Activated CD4-positive, alpha-beta T cell treated with anti-CD3 and anti-CD28 coated beads, Interleukin-2, amount 50 U/mL, for 24 hours (primary cell): ENCODE data around the gene NHSL2.
A peak's percentile ranks its signal among the peaks of the same experiment; 100 is the strongest.

ENCODE experiments used
- DNase-seq, 2 donors: peaks; one replicate each; pipeline ENCODE4 v3.0.0-alpha.2; 2020; ENCODE audit warnings: low read depth in 1 of 2, low spot score in 1 of 2

The NHSL2 gene

DNA sequence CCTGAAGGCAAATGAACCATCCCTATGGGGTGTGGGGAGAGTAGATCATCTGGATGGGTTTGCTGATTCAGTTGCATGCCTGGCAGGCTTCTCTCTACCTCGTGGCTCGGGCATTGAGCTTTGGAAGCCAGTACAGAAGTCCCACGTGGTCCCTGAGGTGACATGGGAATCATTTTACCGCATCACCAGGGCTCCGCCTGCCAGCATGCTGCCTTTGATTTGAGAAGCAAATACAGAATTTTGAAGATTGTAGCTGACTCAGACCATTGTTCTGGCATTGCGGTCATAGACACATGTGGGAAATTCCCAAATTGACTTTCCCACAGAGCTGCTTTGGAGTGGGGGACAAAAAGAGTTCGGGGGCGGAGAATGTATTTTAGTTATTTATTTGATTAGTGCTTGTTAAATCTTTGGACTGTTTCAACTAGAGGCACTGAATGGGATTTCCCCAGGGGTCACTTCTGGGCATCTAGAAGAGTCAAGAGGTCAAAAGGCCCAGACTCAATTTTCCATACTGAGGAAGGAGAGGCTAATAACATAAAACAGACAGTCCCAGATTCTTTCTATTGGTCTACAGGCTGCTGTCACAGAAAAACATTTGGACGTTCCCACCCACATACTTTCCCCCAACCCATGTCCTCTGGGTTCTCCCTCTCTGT lies 79.3 kb downstream of the NHSL2 start:
- no peak for DNase-seq

DNA sequence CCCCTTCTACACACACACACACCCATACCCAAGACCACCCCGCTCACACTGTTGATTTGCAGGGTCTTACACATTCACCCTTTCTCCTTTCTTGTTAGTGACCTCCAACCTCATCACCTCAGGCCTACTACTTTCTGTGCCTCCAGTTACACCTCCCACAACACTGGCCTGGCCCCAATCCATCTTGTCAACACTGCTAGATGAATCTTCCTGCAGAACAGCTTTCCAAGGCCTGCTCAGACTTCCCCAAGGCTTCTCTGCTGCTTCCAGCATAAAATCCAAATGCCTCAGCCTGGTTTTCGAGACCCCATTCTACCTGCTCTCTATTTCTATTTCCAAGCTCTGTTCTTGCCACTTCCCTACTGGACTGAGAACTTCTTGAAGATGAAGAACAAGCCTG lies 79.9 kb downstream of the NHSL2 start:
- DNase-seq, result no peak

DNA sequence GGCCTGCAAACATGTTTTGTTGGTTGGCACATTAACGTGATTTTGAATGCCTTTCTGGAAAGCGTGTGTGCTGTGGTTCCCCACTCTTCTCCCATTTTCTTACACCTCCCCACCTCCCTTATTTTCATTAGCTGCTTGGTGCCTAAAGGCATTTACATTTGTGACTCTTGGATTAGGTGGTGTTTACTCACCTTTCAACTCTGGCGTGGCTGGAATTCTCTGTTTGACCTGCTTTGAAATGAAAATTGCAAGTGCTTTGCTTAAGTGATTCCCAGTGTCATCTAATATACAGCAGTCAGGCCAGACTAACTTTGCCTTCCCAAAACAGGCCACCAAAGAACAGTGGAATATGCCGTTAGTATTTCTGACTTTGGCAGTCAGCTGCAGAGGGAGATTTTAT lies 80.5 kb downstream of the NHSL2 start:
- no peak for DNase-seq

DNA sequence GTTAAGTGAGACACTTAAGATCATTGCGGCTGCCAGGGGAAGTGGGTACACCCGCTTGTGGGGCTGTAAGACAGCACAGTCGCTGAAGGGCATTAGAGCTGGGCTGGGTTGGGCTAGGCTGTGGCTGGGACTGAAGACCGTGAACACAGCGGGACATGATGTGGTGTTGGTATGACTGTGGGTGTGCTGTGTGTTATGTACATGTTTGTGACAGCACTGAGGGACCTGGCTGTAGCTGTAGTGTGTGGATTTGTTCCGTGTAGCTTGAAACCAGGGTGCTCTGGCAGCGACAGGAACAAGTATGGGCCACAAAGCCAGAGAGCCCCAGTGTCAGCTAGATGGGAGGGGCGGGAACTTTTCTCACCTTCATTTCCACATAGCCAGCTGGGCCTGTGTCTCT lies 82.1 kb downstream of the NHSL2 start:
- DNase-seq, result peak in 1 of 2 donors; percentile 1

DNA sequence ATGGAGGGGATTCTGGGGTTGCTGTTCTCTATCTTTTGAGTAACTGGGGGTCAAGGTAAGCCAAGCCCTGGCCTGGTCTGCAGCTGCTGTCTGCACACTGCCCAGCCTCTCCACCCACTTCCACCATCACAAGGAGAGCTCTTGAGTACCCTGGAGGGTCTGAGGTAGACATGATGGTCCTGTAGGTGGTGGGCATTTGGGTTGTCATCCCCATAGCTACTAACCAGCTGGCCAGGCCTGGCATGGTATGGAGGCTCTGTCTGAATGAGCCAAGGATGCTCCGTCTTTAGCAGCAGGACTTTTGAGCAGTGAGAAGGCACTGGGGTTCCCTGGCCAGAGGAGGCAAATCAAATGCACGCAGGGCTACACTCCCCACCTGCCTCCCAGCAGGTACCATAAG lies 82.7 kb downstream of the NHSL2 start:
- DNase-seq, result no peak

DNA sequence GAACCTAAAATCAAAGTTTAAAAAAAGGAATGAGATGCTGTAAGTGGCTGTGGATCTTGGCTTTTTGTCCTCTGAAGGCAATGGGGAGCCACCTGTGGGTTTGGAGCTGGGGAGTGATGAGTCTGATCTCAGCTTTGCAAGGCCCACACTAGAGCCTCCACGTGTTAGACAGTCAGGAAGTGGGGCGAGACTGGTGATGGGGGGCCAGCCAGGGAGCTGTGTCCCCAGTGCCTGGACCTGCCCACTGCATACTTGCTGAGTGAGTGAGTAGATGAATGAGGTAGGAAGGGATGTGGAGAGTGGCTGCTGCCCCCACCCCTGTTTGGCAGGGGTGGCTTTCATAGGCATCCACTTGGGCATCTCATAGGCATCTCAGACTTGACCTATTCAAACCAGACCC lies 84.0 kb downstream of the NHSL2 start:
- DNase-seq, result no peak

DNA sequence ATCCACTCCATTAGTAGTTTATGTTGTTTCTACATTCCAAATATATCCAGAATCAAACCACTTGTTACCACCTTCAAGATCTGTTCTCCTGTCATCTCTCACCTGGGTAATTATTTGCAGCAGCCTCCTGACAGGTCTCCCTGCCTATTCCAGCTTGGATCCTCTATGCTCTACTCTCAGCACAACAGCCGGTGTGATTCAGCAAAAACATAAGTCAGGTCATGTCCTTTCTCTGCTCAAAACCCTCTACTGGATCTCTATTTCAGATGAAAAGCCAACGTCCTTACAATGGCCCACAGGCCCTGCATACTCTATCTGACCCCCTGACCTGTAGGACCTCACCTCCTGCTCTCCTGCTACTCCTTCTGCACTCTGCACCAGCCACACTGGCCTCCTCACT lies 84.5 kb downstream of the NHSL2 start:
- no peak for DNase-seq

DNA sequence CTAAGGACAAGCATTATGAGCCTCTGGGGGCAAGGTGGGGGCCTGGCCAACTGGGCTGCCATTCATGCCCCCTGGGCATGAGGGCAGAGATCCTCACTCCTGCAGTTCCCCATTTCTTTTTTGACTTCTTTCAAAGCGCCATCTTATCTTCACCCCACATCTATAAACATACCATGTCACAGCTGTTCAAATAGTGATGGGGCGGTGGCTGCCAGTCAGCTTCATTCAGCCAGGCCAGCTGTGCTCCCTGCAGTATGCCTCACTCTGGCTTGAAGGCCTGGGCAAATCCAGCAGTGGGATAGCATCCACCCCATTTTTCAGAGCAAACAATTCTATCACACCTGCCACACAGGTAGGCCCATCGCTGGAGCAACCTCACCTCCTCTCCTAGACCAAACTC lies 85.5 kb downstream of the NHSL2 start:
- no peak for DNase-seq

DNA sequence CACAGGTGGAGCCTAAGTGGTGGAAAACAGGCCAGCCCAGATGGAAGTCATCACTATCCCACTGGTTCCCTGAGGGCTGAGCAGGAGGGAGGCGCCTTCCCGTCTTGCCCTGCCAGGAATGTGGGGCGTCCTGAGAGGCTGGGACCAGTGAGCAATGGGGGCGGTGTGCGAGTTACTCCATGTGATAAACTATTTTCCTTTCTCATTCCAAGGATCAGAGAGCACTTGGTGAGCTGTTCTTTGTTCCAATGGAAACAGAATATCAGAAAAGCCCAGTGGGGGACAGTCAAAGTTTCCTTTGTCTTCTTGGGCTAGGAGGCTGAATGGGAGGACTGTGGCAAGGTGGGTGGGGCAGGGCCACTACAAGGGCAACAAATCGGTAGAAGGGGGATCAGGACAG lies 86.2 kb downstream of the NHSL2 start:
- no peak for DNase-seq

DNA sequence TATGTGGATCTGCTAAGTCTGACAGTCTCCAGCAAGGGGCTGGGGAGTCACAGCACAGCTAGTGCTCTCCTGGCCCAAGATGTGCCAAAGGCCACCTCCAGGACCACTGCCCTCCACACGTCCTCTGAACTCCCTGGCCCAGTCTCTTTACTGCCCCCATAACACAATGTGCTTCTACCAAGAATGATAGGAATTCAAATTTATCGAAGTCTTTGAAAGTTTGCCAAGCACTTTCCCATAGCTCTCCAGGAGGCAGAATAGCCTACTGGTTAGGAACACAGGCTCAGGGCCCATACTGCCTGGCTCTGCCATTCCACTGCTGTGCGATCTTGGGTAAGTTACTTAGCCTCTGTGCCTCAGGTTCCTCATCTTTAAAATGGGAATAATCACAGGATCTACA lies 86.7 kb downstream of the NHSL2 start:
- no peak for DNase-seq

DNA sequence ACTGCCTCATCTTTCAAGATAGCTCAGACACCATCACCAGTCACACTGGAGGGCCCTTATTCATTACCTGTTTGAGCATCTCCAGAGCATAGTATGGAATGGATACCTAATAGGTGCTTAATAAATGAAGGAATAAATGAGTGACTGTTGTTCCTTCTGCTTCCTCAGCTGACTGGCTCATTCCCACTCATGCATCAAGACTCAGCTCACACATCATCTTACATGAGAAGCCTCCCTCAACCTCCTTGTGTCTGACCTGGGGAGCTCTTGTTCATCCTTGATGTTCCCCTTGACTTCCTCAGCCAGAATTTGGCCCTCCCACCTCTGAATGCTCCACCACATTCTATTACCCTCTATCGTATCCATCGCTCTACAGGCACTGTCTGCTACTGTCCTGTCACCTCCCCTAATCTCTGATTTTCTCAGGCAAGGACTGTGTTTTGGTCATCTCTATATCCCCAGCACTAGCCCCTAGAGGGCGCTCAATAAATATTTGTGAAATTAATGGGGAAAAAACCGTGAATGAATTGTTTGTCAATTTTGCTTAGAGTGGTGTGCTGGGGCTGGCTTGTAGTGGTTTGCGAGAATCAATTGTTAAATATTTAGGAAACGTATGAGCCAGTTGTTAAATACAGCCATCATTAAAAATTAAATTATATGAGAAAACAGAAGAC lies 88.3 kb downstream of the NHSL2 start:
- peak in 1 of 2 donors; percentile 12 for DNase-seq

DNA sequence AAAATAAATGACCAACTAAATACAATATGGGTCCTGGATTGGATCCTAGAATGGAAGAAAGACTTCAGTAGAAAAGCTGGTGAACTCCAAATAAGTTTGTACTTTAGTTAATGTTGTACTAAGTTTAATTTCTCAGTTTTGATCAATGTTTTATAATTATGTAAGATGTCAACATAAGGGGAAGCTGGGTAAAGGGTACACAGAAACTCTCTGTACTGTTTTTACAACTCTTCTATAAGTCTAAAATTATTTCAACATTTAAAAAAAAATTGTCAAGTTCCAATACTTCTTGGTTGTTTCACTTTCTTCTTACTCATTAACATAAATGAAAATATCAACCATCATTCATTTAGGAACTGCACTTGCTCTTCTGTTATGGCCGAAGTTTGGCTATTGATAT lies 88.9 kb downstream of the NHSL2 start:
- no peak for DNase-seq

DNA sequence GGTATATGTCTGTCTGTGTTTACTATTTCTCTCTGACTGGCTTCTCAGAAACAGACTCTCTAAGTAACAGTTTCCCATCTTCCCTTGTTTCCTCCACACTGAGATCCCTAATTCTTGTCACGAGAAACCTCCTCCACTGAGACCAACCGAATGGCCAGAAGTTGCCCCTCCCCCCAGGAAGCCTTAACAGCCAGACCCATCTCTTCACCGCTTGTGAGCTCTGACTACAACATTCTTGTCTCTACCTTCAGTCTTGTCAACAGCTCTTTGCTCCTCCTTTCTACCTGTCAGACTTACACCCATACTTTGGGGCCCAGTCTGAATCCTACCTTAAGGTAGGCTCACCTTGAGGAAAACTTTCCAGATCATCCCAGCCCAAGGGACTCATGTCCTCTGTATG lies 90.8 kb downstream of the NHSL2 start:
- DNase-seq, result no peak

DNA sequence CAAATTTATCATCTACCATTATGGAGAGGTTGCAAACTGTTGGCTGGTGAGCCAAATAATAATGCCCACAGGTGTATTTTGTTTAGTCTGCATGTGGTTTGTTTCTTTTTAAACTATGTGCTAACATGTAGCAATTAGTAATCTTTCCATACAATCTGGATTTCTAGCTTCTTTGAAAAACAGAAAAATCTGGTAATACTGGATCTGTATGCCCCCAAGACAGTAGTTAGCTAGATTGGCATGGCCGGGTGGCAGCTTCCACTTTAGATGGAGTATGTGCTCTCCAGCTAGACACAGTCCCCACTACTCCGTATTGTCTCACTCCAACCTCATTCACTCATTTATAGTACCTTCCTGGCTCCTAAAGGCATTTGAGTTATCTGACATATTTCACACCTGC lies 91.3 kb downstream of the NHSL2 start:
- DNase-seq, result no peak

DNA sequence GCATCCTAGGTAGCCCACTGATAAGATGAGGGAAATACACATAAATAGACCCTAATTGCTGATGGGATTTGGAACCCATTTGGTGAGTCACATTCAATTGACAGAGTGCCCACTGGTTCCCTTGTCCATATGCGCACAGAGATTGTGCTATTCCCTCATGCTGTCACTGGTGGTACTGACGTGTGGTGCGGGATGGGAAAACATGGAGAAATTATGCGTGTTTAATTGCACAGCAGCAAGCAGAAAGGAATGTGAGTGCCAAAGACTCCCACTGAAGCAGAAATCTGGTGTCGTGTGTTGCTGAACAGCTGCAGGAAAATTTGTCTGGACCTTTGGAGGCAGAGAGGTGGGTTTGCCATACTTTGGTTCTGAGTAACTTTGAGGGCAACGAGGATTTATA lies 92.2 kb downstream of the NHSL2 start:
- no peak for DNase-seq

DNA sequence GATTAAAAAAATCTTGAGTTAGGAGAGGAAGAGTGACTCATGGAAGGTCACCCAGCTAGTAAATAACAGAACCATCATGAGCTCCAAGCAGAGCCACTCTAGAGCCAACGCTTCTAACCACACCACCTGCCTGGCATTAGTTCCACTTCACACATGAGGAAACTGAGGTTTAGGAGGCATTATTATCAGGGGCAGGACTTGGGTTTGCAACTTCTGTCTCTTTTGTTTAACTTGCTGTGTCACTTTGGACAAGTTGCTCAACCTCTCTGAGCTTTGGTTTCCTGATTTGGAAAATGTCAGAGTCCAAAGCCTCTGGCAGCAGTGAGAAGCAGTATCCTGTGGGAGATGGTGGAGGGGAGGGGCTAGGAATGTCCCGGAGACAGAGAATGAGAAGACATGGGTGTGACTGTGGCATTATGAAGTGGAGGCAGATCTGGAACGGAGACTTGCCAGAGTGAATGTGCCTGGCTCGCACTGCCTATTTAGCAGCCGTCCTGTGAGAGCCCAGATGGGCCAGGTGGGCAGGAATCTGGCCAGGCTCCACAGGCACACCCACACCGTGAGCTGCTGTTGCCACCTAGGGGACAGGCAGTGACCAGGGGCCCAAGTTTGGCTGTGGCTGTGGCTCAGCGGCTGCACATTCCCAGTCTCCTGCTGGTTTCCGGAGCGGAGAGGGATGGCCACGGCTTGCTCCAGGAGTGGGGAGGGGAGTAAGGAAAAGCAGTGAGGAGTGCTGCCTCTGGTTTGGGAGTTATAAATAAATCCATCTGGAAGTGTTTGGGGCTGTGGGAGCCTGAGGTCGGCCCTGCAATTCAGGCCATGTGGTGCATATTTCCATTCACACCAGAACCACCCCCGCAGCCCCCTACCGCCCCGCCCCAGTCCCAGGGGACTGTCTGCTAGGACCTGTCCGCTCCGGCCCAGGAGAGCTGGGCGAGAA lies 93.4 kb downstream of the NHSL2 start:
- DNase-seq, result no peak

DNA sequence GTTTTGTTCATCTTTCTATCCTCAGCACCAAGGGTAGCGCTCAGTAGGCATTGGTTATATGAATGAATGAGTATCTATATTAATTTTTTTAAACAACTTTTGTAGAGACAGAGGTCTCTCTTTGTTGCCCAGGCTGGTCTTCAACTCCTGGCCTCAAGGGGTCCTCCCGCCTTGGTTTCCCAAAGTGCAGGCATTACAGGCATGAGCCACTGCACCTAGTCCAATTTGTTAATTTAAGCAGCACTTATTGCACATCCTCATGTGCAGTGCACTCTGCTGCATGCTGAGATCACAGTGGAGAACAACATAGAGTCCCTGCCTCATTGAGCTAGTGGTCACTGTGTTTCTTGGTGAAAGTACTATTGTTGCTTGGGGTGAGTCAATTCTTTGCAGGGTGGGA lies 94.4 kb downstream of the NHSL2 start:
- no peak for DNase-seq

DNA sequence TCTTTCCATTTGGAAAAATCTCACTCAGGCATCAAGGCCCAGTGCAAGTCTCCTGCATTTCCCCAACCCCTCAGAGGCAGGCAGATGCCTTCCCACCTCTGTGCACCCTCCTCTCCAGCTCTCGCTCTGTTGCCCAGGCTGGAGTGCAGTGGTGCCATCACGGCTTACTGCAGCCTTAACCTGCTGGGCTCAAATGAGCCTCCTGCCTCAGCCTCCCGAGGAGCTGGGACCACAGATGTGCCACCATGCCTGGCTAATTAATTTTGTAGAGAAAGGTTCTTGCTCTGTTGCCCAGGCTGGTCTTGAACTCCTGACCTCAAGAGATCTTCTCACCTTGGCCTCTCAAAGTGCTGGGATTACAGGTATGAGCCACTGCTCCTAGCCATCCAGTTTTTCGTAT lies 95.8 kb downstream of the NHSL2 start:
- no peak for DNase-seq

DNA sequence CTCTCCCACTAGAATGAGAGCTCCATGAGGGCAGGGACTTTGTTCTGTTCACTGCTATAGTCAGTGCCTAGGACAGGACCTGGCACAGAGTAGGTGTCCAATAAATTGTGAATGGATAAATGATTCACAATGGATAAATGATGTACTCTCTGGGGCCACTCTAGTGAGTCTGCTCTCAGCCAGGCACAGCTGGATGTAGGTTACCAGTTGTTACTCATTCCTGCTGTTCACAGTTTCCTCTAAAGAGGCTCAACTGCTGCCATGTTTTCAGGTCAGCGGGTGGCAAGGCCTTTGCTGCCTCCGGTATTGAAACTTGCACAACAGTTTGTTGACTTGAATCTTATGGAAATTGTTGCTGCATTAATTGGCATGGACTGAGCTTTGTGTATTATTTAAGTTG lies 99.1 kb downstream of the NHSL2 start:
- DNase-seq, result no peak

DNA sequence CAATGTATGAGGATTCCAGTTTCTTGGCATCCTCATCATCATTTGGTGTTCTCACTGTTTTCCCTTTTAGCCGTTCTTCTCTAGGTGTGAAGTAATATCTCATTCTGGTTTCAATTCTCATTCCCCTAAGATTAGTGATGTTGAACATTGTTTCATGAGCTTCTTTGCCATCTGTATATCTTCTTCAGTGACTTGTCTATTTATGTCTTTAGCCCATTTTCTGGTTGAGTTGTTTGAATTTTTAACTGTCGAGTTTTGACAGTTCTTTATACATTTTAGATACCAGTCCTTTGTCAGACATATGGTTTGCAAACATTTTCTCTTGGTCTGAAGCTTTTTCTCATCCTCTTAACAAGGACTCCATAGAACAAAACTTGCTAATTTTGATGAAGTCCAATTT lies 101.1 kb downstream of the NHSL2 start:
- no peak for DNase-seq

DNA sequence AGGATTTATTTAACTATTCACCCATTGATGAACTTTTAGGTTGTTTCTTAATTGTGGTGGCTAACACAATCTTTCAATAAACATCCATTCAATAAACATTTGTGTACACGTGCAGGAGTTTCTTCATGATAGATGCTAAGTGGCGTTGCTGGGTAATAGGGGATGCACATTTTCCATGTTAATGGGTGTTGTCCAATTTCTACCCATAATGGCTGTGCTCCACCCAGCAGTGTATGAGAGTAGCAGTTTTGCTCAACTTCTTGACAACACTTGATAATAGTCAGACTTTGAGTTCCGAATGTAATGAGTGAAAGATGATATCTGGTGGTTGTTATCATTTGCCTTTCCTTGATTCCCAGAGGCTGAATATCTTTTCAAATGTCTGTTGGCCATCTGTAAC lies 104.7 kb downstream of the NHSL2 start:
- no peak for DNase-seq
